GM18868 (cell line): ENCODE data around the gene KSR1.
A peak's percentile ranks its signal among the peaks of the same experiment; 100 is the strongest.
"Not testable (repeated sequence)": the region's sequence is repeated elsewhere in the genome, so short reads cannot be mapped to it uniquely, and the experiment has no call there.

Source experiments
- ATAC-seq: cut with Tn5 transposase; IDR thresholded peaks from one replicate; pipeline ENCODE4 v1.9.1; 2021; ENCODE audit warnings: mild to moderate bottlenecking, moderate library complexity; ENCODE audit not compliant: unreplicated experiment

KSR1 gene

DNA sequence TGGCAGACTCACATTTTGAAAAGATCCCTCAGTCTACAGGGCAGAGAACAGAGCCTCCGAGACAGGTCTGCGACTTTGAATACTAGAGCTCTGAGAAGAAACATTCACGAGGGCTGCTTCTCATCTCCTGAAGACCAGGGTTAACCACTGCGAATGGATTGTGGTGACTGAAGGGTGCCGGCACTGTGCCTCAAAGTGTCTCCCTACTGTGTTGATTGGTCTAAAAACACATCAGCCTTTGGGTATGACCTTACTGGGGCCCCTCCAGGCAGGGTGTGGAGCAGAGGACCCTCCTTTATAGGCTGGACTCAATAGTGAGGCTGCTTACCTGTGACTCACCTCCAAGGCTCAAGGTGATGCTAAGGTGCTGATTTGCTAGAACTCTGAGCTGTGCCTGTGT, 172.1 kb downstream of the KSR1 start:
- no peak for ATAC-seq

- not testable (repeated sequence) for ATAC-seq
Measured at GRCh38 chr17:27629260-27629659, 173.0 kb downstream of the KSR1 start.

DNA sequence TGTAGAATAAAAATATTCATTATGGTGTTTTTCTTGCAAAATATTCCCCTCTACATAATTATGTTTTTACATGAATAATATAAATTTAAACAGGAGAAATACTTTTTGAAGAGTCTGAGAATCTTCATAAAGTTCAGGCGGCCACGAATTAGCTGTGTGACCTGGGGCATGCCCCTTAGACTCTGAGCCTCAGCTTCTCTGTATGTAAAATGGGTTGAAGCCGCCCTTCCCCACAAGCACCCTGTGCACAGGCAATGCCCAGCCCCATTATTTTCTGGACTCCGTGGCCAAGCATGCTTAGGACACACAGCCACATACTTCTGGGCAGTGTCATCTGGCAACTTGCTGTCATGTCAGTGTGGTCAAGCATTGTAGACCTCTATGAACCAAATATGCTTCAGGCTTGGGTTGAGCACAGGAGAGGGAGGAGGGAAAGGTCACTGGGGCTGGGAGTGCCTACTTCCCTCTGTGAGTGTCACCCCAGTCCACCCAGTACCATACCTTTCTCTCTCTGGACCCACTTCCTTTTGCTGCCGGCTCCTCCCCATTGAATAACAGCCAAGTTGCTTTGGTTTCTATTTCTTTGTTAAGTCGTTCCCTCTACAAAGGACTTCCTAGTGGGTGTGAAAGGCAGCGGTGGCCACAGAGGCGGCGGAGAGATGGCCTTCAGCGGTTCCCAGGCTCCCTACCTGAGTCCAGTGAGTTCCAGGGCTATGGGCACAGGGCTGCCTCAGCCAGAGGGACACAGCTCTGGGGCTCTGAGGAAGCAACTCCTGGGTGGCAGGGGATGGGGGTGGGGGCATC, 174.6 kb downstream of the KSR1 start, which contains the start of gene LGALS9:
Gene LGALS9 (plus strand): TSS at position 582 of the 804 bp plus-strand sequence. CDS start 78 bp downstream, at position 660.
- peak; percentile 63 for ATAC-seq

GRCh38 chr17:27631411-27631760, 175.1 kb downstream of the KSR1 start:
- ATAC-seq, result peak; percentile 40

DNA sequence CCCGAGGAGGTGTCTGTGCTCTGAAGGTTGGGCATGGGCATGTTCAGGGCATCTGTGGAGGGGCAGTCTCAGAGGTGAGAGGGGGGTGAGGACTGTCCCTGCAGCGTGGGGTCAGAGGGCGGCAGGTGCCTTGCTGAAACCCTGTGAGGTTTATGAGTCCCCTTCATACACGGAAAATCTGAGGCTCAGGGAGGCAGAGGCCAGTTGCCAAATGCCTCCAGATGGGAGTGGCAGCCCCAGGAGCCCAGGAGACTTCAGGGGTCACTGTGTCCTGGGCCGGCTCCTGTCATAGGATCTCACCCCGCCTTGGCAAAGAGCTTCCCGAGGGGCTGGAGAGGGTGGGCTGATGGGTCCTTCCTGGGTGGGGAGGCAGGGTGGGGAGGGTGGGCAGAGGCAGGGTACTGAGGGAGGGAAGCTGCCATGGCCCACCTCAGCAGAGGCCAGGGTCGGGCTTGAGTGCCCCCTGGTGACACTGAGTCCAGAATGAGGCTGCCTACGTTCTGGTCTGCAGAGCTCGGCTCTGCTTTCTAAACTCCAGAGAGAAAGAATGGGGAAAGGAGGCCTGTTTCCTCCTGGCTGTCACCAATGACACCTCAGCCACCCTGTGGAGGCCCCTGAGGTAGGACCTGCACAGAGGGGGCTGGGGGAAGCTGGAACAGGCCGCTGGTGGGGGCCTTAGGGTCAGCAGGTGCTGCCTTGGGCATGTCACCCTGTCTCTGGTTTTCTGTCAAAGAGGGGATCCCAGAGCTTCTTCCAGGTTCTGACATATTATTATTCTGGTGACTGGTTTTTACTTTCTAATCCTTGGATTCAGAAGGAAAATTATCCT, 175.9 kb downstream of the KSR1 start:
- no peak for ATAC-seq

DNA sequence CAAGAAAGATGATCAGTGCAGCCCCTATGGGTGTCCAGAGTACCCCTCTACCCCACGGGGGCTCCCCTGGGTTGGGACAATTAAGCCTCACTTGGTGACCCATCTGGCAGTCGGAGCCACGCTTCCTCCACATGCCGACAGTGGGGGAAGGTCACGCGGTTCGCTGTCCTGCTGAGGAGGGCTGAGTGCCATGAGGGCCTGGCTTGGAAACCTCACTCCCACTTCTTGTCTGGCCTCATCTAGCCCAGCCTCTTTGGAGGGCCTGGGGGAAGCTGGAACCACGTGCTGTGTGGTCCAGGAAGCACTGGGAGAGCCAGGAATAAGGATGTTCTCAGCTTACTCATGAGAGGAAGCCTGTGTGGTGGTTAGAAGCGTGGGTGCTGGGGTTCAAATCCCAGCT, 176.5 kb downstream of the KSR1 start:
- ATAC-seq, result not testable (repeated sequence)

GRCh38 chr17:27633312-27634025, 177.2 kb downstream of the KSR1 start:
- no peak for ATAC-seq

DNA sequence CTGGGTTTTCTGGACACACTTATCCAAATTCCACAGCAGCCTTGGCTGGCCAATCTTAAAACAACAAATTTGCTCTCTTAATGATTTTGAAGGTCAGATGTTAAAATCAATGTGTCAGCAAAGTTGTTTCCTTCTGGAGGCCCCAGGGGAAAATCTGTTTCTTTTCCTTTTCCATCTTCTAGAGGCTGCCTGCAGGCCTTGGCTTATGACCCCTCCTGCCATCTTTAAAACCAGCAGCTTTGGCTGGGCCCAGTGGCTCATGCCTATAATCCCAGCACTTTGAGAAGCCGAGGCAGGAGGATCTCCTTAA, 177.7 kb downstream of the KSR1 start:
- ATAC-seq, result no peak

- ATAC-seq, result no peak
Measured at GRCh38 chr17:27634776-27635175, 178.5 kb downstream of the KSR1 start.

DNA sequence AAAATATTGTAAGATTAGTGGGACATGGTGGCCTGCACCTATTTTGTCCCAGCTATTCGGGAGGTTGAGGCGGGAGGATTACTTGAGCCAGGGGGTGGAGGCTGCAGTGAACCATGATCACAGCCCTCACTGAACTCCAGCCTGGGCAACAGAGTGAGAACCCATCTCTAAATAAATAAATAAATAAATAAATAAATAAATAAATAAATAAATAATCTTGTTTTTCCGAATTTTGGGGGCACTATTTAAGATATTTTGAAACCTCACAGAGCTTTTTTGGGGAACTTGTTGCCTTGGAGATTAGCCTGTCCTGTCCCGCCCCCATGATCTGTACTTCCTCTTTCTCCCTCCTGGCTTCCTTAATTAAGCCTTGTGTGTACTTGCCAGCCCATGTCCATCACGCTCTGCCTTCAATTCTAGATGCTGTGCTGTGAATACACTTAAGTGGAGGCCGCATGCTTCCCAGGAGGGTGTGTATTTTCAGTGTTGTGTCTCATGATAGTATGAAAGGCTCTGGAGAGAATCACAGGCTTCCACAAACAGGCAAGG, 179.1 kb downstream of the KSR1 start:
- peak; percentile 51 for ATAC-seq

DNA sequence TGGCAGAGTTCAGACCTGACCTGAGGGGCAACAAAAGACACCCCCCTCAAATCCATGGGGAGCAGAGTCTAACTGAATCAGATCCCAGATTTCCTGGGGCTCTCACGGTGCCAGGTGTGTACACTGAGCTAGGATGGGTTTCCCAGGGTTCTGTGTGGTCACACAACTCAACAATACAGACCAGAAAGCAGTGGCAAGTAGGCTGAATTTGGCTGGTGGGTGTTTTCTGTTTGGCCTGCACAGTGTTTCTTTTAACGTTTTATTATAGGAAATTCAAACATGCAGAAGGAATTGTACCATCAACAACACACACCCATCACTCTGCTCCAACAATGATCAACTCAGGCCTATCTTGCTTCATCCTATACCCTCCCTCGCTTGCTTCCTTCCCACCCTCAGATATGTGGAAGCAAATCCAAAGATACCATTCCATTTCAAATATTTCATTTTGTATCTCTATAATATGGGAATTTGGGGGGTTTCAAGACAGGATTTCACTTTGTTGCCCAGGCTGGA, 179.8 kb downstream of the KSR1 start:
- not testable (repeated sequence) for ATAC-seq

DNA sequence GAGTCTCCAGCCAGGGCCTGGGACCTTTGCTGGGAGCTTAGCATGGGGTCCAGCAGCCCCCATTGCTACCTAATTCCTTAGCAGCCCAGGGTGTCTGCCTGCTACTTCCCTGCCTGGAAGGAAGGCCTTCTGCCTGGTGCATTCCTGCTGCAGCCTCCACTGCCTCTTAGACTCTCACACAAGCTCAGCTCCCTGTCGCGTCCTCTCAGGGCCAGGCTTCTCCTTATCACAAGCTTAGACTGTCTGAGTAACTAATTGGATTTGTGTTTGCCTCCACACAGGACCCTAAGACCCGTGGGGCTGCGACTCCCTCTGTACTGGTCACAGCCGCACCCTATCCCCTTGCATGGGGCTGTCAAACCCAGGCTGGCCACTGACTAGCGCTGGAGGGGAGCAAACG, 181.6 kb downstream of the KSR1 start:
- not testable (repeated sequence) for ATAC-seq

DNA sequence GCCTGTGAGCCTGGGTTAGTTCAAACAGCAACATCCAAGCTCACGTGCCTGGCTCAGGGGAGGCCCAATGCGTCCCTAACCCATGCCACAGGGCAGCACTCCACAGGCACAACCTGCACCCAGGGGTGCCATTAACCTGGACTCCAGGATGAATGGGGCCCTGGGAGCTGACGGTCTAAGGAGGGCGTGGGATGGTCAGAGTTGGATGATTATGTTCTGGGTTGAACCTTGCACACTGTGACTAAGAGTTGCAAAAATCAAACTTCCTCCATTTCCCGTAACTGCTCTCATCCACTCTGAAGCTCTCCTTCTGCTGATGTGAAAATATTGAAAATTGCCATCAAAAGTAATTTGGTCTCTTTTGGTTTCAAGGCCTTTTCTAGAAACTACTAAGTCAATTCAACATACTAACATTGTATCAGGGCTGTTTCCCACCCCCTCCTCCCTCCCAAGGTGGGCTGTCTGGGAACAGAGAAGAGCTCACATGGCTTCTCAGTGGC, 182.2 kb downstream of the KSR1 start:
- ATAC-seq, result not testable (repeated sequence)

- no peak for ATAC-seq
Measured at GRCh38 chr17:27640790-27641189, 184.5 kb downstream of the KSR1 start.

DNA sequence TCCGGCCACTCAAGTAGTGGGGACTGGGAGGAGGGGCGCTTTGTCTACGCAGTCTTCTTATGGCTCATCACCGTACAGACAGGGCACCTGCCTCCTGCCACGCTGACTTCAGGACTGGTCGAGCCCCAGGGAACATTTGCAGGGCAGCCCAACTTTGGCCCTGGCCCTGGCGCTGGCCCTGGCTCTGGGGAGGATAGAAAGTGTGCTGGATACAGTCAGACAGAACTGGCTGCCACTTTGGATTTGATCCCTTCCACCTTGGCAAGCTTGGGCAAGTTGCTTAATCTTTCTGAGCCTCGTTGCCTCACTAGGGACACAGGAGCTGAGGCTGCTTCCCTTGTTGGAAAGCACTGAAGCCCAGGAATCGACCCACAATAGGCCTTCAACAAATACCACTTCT, 188.3 kb downstream of the KSR1 start:
- ATAC-seq, result no peak

GRCh38 chr17:27645621-27646020, 189.4 kb downstream of the KSR1 start:
- not testable (repeated sequence) for ATAC-seq

DNA sequence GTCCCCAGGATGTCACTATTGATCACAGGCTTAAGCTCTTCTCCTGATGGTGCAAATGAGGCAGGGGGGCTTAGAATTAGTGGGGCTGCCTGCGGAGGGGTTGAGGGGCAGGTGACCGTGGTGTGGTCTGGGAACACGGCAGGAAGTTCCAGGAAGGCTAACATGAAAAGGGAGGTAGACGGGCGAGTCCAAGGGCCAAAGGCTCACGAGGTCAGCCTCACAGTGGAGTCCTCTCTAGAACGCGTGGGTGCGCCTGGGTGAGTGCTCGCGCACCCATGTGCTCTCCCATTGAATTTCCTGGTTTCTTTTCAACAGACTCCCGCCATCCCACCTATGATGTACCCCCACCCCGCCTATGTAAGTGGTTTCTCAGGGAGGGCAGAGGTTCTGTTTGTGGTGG, 190.0 kb downstream of the KSR1 start:
- no peak for ATAC-seq

- ATAC-seq, result no peak
Measured at GRCh38 chr17:27647765-27648164, 191.5 kb downstream of the KSR1 start.

- not testable (repeated sequence) for ATAC-seq
Measured at GRCh38 chr17:27649111-27649571, 192.9 kb downstream of the KSR1 start.

DNA sequence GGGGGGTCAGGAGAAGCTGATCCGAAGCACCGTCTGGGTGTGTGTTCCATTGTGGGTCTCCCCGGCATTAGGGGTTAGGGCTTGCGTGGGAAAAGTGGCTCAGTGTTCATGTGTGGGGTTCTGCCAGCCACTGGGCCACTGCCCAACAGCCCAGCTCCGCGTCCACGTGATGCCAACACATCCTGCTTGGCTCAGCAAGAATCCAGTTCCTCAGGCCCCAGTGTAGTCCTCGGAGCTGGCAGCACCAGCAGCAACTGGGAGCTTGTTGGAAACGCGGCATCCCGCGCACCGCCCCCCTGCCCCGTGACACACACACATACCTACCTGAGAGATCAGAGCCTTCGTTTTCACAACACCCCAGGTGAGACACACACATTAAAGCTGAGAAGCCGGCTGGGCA, 193.7 kb downstream of the KSR1 start:
- no peak for ATAC-seq

DNA sequence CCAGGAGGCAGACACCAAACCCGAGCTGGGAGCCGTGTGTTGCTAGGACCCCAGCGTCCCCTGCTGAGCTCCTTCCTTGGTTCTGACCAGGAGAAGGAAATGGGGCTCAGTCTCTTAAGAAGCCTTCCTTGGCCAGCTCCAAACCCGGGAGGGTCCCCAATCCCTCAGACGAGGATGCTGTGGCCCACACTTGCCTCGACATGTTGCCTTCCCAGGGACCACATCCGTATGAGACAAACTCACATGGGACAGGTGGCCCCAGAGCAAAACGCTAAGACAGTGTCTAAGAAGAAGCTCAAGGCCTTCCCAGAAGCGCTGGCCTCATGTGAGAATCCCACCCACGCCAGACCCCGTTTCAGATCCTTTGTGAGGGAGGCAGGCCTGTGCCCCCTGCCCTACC, 194.6 kb downstream of the KSR1 start:
- no peak for ATAC-seq
